Neuronal stem cell (in vitro differentiated cells): ENCODE data around the gene MAGEB17.

Experiments used
- DNase-seq: peaks from one replicate; pipeline ENCODE4 v3.0.0-alpha.2; 2013; ENCODE audit warnings: low spot score
- H2AFZ ChIP-seq: one replicate; pipeline ENCODE4 v1.6.1; 2013; ENCODE audit warnings: mild to moderate bottlenecking, low read length, inconsistent platforms
- H2AK5ac ChIP-seq: 2 replicates; pipeline ENCODE4 v1.6.1; 2013; ENCODE audit warnings: low read depth, mild to moderate bottlenecking, inconsistent platforms, low read length, moderate library complexity, mixed read lengths
- H2BK120ac ChIP-seq: 2 replicates; pipeline ENCODE4 v1.6.1; 2013; ENCODE audit warnings: low read depth, mild to moderate bottlenecking, inconsistent platforms, low read length, moderate library complexity, mixed read lengths
- H2BK12ac ChIP-seq: one replicate; pipeline ENCODE4 v1.6.1; 2013; ENCODE audit warnings: low read length, inconsistent platforms
- H2BK15ac ChIP-seq: 2 replicates; pipeline ENCODE4 v1.6.1; 2013; ENCODE audit warnings: mild to moderate bottlenecking, low read length, inconsistent platforms, mixed read lengths
- H2BK5ac ChIP-seq: one replicate; pipeline ENCODE4 v1.6.1; 2013; ENCODE audit warnings: inconsistent platforms, mild to moderate bottlenecking, low read length, moderate library complexity
- H3K14ac ChIP-seq: one replicate; pipeline ENCODE4 v1.6.1; 2013; ENCODE audit warnings: low read length, inconsistent platforms
- H3K18ac ChIP-seq: 2 replicates; pipeline ENCODE4 v1.6.1; 2013; ENCODE audit warnings: low read length, inconsistent platforms
- H3K23ac ChIP-seq: 2 replicates; pipeline ENCODE4 v1.6.1; 2013; ENCODE audit warnings: low read depth, mild to moderate bottlenecking, mixed read lengths, low read length, inconsistent platforms; ENCODE audit not compliant: poor library complexity
- H3K27ac ChIP-seq: replicated peaks from 3 replicates; pipeline ENCODE4 v1.5.1; 2013; ENCODE audit warnings: low read length, inconsistent platforms
- H3K27me3 ChIP-seq, 3 experiments: 2 replicates each; pipeline ENCODE4 v1.6.1; 2013; ENCODE audit warnings: low read length in 3 of 3, mild to moderate bottlenecking in 2 of 3, inconsistent platforms in 1 of 3, low read depth in 1 of 3, mixed read lengths in 1 of 3, moderate library complexity in 1 of 3; ENCODE audit not compliant: control insufficient read depth in 3 of 3, insufficient read depth in 3 of 3
- H3K36me3 ChIP-seq, 2 donors: replicated peaks in 1 of 2; 2 replicates each; pipeline ENCODE4 v1.6.1; 2013; ENCODE audit warnings: low read length in 2 of 2; ENCODE audit not compliant: control insufficient read depth in 2 of 2, insufficient read depth in 2 of 2
- H3K4ac ChIP-seq: 2 replicates; pipeline ENCODE4 v1.6.1; 2013; ENCODE audit warnings: inconsistent platforms, mild to moderate bottlenecking, low read length, moderate library complexity
- H3K4me1 ChIP-seq, 2 donors: 1 replicate in 1 of 2; 2 replicates in 1 of 2; pipeline ENCODE4 v1.6.1; 2013; ENCODE audit warnings: low read length in 2 of 2, low read depth in 1 of 2; ENCODE audit not compliant: control insufficient read depth in 2 of 2, insufficient read depth in 1 of 2
- H3K4me2 ChIP-seq: one replicate; pipeline ENCODE4 v1.6.1; 2013; ENCODE audit warnings: mild to moderate bottlenecking, low read length, inconsistent platforms; ENCODE audit not compliant: insufficient read depth, poor library complexity, severe bottlenecking
- H3K4me3 ChIP-seq, 2 donors: 2 replicates each; pipeline ENCODE4 v1.5.1; 2013; ENCODE audit warnings: low read length in 2 of 2, mild to moderate bottlenecking in 2 of 2, inconsistent platforms in 1 of 2, moderate library complexity in 1 of 2
- H3K79me1 ChIP-seq: one replicate; pipeline ENCODE4 v1.6.1; 2013; ENCODE audit warnings: low read depth, mild to moderate bottlenecking, inconsistent platforms, low read length, moderate library complexity
- H3K9ac ChIP-seq: one replicate; pipeline ENCODE4 v1.6.1; 2013; ENCODE audit warnings: mild to moderate bottlenecking, low read depth, low read length, inconsistent platforms; ENCODE audit not compliant: poor library complexity
- H3K9me3 ChIP-seq, 2 donors: replicated peaks in 1 of 2; 2 replicates each; pipeline versions ENCODE3 to v1.6.1; 2013; ENCODE audit warnings: low read length in 2 of 2, mild to moderate bottlenecking in 2 of 2, inconsistent platforms in 1 of 2, low read depth in 1 of 2, mixed read lengths in 1 of 2, moderate library complexity in 1 of 2; ENCODE audit not compliant: control insufficient read depth in 2 of 2, insufficient read depth in 1 of 2
- H4K8ac ChIP-seq: one replicate; pipeline ENCODE4 v1.6.1; 2013; ENCODE audit warnings: low read depth, mild to moderate bottlenecking, inconsistent platforms, low read length, moderate library complexity
- H4K91ac ChIP-seq: one replicate; pipeline ENCODE4 v1.6.1; 2013; ENCODE audit warnings: low read length, low read depth, mild to moderate bottlenecking, inconsistent platforms; ENCODE audit not compliant: poor library complexity
- WGBS, 2 donors: extraction: QIAGEN DNeasy Blood & Tissue Kit; methylation state at CpG; one replicate each; pipeline ENCODE4 v1.1.7; 2013; ENCODE audit warnings: missing lambda C conversion rate in 2 of 2, mixed read lengths in 1 of 2; ENCODE audit not compliant: insufficient read length in 2 of 2, insufficient replicate concordance in 1 of 2; ENCODE audit errors: extremely low coverage in 2 of 2; 5-methylcytosine and 5-hydroxymethylcytosine counted together

MAGEB17 gene

DNA sequence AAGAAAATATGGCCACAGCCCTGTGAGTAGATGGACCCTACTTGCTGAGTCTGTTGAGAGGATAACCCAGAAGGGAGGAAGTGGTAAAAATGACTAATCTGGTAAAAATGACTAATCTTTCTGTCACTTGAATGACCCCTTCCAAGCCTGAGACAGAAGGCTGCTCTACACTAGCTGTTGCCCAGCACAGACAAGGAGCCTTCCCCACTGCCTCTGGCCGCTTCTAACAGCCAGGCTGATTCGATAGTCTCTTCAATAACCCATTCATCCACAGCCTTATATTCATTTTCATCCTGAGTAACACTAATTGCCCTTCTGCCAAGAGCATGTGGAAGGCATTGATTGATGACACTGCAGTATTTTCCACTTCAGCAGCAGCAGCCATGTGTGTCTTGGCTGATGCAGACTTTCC lies 18.4 kb downstream of the MAGEB17 start:
- Histone ChIP-seq H4K91ac (no peak overlapping the region), H3K79me1 (no peaks in the 10 kb centered on the region), H3K4me2 (no peak overlapping the region), H3K36me3 (no peaks in the 10 kb centered on the region), H3K4me3 (no peak overlapping the region), H3K27ac (no peak overlapping the region), H3K23ac (no peak overlapping the region), H4K8ac (no peak overlapping the region), H3K9me3 (no peaks in the 10 kb centered on the region), H3K18ac (no peak overlapping the region), H3K4ac (no peak overlapping the region), H3K4me1 (no peaks in the 10 kb centered on the region), H2BK12ac (no peak overlapping the region), H2AFZ (no peak overlapping the region), H2AK5ac (no peak overlapping the region), H3K9ac (no peak overlapping the region), H2BK120ac (no peak overlapping the region), H2BK5ac (no peak overlapping the region), H2BK15ac (no peak overlapping the region), H3K14ac (no peak overlapping the region), H3K27me3 (peaks cover 0 to 12% (median 0%) of the 10 kb centered on the region in 3 experiments)
- DNase-seq, result no peak
- WGBS, 2 donors, result no CpG with 5 or more reads among the region's 2 CpGs

DNA sequence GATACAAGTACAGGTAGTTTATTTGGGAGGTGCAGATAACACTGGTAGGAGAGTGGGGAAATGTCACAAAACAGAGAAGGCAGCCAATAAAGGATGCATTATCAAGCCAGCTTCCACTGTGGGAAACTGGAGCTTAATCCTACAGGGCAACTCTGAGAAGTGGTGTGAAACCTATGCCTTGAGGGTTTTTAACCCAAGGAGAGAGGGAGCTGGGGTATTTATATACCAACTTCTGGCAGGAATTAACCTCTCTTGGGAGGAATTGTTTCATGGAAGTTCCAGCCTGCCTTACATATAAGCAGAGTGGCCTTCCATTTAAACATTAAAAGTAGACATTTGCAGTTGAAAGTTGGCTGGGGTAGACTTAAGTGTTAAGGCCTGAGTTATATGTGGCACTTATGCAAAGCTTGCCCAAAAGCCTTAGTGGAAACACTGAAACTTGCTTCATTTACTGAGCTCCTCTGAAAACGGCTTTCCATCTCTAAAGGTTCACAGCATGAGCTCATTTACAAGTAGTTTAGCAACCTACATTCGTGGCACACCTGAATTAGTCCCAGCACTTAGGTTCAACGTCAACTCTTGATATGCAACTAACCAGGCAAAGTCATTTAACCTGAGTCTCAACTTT lies 19.2 kb downstream of the MAGEB17 start:
- H2AK5ac ChIP-seq, result no peak overlapping the region
- H2BK5ac ChIP-seq, result no peak overlapping the region
- no CpG with 5 or more reads among the region's 3 CpGs for WGBS, 2 donors

DNA sequence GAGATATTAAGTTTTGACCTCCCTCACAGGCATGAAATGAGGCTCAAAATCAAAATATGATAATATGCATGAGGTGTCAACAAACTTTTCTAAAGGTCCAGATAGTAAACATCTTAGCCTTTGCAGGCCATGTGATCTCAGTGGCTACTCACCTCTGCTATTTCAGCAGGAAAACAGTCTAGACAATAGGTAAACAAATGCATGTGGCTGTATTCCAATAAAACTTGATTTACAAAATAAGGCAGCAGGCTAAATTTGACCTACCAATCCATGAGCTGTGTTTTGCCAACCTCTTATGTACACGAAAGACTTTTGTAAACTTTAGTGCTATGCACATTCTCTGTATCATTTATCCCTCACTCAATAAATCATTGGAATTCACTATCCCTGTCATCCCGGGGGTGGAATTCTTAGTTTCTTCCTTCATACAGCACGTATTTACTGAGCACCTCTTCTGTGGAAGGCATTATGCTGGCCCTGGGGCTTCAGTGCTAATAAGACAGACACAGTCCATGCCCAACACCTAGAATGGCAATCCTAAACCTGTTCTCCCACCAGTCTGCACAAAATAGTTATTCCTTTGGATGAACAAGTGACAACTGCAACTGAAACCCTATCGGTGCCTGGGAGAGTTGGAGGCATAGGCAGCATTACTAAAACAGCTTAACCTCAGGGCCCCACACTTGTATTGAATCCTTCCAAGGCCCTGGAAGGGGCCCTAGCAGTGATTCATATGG lies 19.9 kb downstream of the MAGEB17 start:
- H3K4me3 ChIP-seq, result no peak overlapping the region
- H2BK15ac ChIP-seq, result no peak overlapping the region
- no peaks in the 10 kb centered on the region for H3K9me3 ChIP-seq
- no peak overlapping the region for H3K4ac ChIP-seq
- H2AFZ ChIP-seq, result no peak overlapping the region
- H3K4me1 ChIP-seq, result no peaks in the 10 kb centered on the region
- no peak overlapping the region for H4K91ac ChIP-seq
- H3K36me3 ChIP-seq, result no peaks in the 10 kb centered on the region
- no peak overlapping the region for H2BK12ac ChIP-seq
- peaks cover 0 to 12% (median 0%) of the 10 kb centered on the region in 3 experiments for H3K27me3 ChIP-seq
- no peak overlapping the region for H3K18ac ChIP-seq
- no CpG with 5 or more reads among the region's 4 CpGs for WGBS, 2 donors
- no peak overlapping the region for H3K23ac ChIP-seq
- no peak overlapping the region for H4K8ac ChIP-seq
- H3K9ac ChIP-seq, result no peak overlapping the region
- H2BK5ac ChIP-seq, result no peak overlapping the region
- H3K14ac ChIP-seq, result no peak overlapping the region
- no peak overlapping the region for H3K4me2 ChIP-seq
- no peak overlapping the region for H3K27ac ChIP-seq
- no peak for DNase-seq
- H2BK120ac ChIP-seq, result no peak overlapping the region
- H3K79me1 ChIP-seq, result no peaks in the 10 kb centered on the region
- no peak overlapping the region for H2AK5ac ChIP-seq

More for the DNA sequence above, 19.2 kb downstream of the MAGEB17 start:
- H3K79me1 ChIP-seq, result no peaks in the 10 kb centered on the region
- H4K8ac ChIP-seq, result no peak overlapping the region
- no peak overlapping the region for H4K91ac ChIP-seq
- H3K23ac ChIP-seq, result no peak overlapping the region
- no peak overlapping the region for H3K18ac ChIP-seq
- H3K4ac ChIP-seq, result no peak overlapping the region
- no peak overlapping the region for H2BK120ac ChIP-seq
- H3K27me3 ChIP-seq, result peaks cover 0 to 12% (median 0%) of the 10 kb centered on the region in 3 experiments
- H3K36me3 ChIP-seq, result no peaks in the 10 kb centered on the region
- no peak overlapping the region for H3K27ac ChIP-seq
- no peak overlapping the region for H2AFZ ChIP-seq
- no peaks in the 10 kb centered on the region for H3K4me1 ChIP-seq
- H3K4me3 ChIP-seq, result no peak overlapping the region
- H3K14ac ChIP-seq, result no peak overlapping the region
- no peak overlapping the region for H3K9ac ChIP-seq
- DNase-seq, result no peak
- no peak overlapping the region for H2BK15ac ChIP-seq
- H2BK12ac ChIP-seq, result no peak overlapping the region
- H3K9me3 ChIP-seq, result no peaks in the 10 kb centered on the region
- H3K4me2 ChIP-seq, result no peak overlapping the region

DNA sequence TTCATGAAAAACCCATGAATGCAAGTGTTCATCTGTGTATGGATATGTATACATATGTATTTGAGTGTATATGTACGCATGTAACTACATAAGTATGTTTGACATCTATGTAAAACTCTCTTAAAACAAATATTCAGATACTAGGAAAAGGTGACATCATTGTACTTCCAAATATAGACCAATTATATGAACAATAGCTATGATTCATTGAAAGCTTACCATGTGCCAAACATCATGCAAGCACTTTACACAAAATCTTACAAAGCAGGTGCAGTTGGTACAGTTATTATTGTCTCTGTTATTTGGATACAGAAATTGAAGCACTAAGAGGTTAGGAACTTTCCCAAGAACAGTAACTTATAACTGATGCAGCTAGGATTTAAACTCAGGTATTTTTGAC lies 21.4 kb downstream of the MAGEB17 start:
- no peak overlapping the region for H2BK120ac ChIP-seq
- no peak overlapping the region for H3K18ac ChIP-seq
- H2BK12ac ChIP-seq, result no peak overlapping the region
- no peaks in the 10 kb centered on the region for H3K4me1 ChIP-seq
- no peak overlapping the region for H4K91ac ChIP-seq
- no peak overlapping the region for H3K27ac ChIP-seq
- H3K9me3 ChIP-seq, result no peaks in the 10 kb centered on the region
- H3K4ac ChIP-seq, result no peak overlapping the region
- no CpG with 5 or more reads among the region's 1 CpG for WGBS, 2 donors
- peaks cover 0 to 12% (median 0%) of the 10 kb centered on the region in 3 experiments for H3K27me3 ChIP-seq
- H3K4me3 ChIP-seq, result no peak overlapping the region
- H4K8ac ChIP-seq, result no peak overlapping the region
- H3K36me3 ChIP-seq, result no peaks in the 10 kb centered on the region
- H3K9ac ChIP-seq, result no peak overlapping the region
- no peak overlapping the region for H3K4me2 ChIP-seq
- DNase-seq, result no peak
- H3K23ac ChIP-seq, result no peak overlapping the region
- no peak overlapping the region for H3K14ac ChIP-seq
- no peak overlapping the region for H2AFZ ChIP-seq
- H2BK15ac ChIP-seq, result no peak overlapping the region
- no peak overlapping the region for H2AK5ac ChIP-seq
- H2BK5ac ChIP-seq, result no peak overlapping the region
- H3K79me1 ChIP-seq, result no peaks in the 10 kb centered on the region
